Activated CD8-positive, alpha-beta memory T cell treated with anti-CD3 and anti-CD28 coated beads, Interleukin-2, amount 50 U/mL, for 1 hour (primary cell): ENCODE measurements around the gene ZNF764.
"Not testable (repeated sequence)": the region's sequence is repeated elsewhere in the genome, so short reads cannot be mapped to it uniquely, and the experiment has no call there.

Experiments
- DNase-seq: peaks from one replicate; pipeline ENCODE4 v3.0.0-alpha.2; 2020; ENCODE audit errors: extremely low read depth

Gene ZNF764

DNA sequence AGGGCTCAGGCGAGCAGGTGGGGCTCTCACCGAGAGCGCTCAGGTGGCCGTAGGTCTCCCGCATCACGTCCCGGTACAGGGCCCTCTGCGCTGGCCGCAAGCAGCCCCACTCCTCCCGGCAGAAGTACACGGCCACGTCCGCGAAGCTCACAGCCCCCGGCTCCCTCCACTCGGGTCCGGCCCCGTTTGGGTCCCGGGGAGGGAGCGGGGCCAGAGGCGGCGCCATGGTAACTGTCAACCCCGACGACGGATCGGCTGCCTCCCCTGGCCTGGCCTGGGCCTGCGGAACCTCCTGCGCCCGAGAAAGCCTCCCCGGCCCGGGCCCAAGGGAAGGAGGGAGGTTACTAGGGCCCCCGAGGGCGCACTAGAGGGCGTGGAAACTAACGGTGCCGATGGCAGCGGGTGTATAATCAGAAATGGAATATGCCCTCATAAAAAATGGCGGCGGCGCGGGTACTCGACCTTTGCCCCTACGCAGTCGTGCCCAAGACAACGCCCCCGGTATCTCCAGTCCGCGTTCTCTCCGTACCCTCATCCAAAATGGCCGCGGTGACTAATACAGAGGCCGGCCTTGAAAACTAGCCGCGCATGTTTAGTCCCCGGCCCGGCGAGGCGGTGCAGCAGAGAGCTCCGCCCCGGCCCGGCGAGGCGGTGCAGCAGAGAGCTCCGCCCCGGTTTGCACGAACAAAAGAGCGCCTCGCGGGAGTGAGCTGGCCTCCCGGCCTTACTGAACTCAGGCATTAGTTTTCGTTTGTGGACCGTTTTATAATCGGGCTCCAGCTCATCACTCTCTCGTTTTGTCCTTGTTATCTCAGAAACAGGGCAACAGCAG lies at the start of gene ZNF764:
ZNF764 (minus strand) TSS at position 418 of the 832 bp plus-strand sequence; CDS start at position 226, 192 bp downstream.
- peak; percentile 96 for DNase-seq

DNA sequence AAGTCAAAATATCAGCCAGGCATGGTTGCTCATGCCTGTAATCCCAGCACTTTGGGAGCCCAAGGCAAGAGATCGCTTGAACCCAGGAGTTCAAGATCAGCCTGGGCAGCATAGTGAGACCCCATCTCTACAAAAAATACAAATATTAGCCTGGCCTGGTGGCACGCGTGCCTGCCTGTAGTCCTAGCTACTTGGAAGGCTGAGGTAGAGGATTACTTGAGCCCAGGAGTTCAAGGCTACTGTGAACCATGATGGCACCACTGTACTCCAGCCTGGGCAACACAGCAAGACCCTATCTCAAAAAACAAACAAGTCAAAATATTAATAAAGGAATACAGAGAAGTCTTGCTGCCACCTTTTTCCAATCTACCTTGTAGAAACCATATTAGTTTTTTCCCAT lies 47.8 kb upstream of the ZNF764 start:
- DNase-seq = no peak

DNA sequence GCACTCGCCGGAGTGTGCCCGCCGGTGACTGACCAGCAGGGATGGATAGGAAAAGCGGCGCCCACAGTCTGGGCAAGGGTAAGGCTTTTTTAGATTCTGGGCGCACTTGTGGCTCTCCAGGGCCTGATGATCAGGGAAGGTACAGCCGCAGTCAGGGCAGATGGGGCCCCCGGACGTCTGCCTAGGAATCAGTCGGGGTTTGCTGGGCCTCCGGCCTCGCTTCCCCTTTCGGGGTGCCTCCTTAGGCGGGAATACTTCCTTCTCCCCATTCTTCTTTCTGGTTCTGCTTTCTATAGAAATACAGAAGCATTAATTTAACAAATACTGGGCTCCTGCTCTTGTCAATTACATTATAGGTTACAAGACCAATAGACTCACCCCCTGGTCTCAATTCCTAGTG lies 47.0 kb upstream of the ZNF764 start:
- no peak for DNase-seq

DNA sequence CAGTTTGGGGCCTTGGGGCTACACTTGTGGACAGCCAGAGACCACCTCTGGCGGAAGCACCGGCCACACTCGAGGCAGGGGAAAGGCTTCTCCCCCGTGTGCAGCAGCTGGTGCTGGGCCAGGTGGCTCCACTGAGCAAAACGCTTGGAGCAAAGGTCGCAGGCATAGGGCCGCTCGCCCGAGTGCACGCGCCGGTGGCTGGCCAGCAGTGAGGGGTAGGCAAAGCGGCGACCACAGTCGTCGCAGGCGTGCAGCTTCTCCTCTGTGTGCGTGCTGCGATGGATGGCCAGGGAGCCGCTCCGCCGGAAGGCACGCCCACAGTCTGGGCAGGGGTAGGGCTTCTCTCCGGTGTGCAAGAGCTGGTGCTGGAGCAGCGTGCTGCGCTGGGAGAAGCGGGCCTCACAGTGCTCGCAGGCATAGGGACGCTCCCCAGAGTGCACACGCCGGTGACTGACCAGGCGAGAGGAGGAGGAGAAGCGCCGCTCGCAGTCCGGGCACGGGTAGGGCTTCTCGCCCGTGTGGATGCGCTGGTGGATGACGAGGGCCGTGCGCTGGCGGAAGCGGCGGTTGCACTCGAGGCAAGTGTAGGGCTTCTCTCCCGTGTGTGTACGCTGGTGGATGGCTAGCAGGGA lies 46.3 kb upstream of the ZNF764 start:
- no peak for DNase-seq

DNA sequence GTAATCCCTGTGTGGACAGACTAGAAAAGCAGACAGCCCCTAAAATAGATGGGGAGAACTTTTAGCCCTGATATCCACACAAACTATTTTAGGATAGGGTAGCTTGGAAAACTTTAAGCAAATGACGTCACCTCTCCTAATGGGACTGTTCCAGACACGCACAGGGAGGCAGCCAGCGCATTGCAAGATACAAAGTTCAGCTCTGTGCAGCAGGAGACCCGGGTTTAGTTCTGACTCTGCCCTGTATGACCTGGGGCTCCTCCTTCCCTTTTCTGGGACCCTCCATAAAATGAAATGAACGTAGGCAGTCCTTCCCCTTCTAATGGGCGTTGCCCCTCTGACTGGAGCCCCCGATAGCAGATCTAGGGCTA lies 45.8 kb upstream of the ZNF764 start:
- no peak for DNase-seq

DNA sequence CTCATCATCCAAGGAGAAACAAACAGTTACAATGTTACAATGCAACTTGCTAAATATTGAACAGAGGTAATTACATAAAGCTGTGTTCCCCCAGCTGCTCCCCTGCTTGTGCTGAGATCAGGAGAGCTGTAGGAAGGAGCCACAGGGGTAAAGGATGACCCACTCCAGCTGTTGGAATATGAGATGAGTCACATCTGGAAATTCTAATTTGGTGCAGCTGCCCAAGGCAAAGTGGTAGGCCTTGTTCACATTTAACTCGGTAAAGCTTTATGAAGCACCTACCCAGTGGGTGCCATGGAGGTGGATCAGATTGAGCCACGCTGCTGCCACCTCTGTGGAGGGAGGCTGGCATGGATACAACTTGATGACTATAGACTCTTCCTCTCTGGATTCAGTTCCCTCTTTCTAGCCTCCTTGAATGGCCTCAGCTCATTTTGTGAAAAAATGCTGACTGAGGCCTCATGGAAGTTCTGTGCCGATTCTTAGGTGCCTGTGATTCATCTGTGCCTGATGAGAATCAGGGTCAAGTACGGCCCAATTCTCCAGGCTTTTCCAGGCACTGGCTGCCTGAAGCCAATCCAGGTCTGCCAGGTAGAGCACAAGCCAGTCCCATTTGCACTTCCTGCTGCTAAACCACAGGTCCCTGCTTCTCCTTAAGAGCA lies 44.6 kb upstream of the ZNF764 start:
- DNase-seq = no peak

- DNase-seq = no peak
Measured at GRCh38 chr16:30601966-30602365, 43.8 kb upstream of the ZNF764 start.

DNA sequence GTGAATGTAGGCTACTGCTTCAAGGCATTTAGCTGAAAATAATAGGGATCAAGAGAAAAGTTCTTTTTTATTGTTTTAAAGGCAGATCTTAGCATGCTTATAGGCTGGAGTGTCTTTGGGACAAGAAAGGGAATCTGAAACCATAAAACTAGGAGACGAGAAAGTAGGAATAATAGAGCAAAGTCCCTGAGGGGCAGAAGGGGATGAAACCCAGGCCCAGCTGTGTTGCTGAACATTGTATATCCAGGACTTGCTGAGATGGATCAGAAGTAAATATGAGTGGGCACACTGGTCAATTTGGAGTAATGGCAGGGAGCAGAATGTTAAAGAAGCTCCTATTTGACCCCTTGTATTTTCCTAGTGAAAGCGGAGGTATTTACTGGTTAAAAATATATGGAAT lies 42.8 kb upstream of the ZNF764 start:
- DNase-seq = no peak

GRCh38 chr16:30600215-30600614 lies 42.0 kb upstream of the ZNF764 start:
- no peak for DNase-seq

DNA sequence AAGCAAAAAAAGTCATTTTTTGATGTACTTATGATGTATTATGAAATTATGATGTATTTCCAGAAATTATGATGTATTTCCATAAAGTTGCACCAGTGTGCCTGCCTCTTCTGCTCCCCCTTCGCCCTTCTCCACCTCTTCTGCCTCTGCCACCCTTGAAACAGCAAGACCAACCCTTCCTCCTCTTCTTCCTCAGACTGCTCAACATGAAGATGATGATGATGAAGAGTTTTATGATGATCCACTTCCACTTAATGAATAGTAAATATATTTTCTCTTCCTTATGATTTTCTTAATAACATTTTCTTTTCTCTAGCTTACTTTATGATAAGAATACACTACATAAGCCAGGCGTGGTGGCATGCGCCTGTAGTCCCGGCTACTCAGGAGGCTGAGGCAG lies 34.7 kb upstream of the ZNF764 start:
- DNase-seq = no peak

- DNase-seq = not testable (repeated sequence)
Measured at GRCh38 chr16:30590869-30591268, 32.7 kb upstream of the ZNF764 start.

GRCh38 chr16:30589582-30589981 lies 31.4 kb upstream of the ZNF764 start:
- not testable (repeated sequence) for DNase-seq

DNA sequence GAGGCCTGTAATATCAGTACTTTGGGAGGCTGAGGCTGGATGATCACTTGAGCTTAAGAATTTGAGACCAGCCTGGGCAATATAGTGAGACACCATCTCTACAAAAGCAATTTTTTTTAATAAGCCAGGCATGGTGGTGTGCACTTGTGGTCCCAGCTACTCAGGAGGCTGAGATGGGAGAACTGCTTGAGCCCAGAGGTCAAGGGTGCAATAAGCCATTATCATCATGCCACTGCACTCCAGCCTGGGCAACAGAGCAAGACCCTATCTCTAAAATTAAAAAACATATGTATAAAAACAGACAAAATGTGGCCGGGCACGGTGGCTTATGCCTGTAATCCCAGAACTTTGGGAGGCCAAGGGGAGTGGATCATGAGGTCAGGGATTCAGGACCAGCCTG lies 30.5 kb upstream of the ZNF764 start:
- no peak for DNase-seq

DNA sequence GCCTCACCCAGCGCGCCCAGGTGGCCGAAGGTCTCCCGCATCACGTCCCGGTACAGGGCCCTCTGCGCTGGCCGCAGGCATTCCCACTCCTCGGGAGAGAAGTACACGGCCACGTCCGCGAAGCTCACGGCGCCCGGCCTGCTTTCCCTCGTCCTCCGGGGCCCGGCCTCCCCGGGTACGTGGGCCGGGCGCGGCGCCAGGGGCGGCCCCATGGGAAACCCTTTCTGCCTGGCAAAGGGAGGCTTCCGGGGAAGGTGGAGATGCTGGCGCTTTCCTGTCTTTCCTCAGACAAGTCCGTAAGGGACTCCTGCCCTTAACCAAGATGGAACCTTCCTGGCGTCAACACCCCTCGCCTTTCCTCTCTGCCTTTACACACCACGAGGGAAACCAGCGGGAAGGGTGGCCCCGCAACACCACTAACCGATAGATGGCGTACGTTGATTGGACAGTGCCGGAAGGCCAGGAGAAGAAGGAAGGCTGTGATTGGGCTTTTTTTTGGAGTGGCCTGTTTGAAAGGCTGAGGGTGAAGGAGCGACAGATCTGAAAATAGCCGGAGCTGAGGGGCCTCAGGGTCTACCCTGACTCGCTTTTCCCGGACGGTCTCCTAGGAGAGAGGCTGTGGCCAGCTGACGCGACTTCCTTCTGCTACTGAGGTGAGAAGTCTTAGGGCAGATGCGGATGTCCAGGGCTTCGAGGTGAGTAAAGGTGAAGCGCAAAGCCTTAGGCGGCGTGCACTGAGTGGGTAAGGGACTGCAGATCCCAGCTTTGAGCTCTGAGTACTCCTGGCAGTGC lies 27.4 kb upstream of the ZNF764 start, which contains the start of gene ZNF785:
ZNF785 (minus strand) TSS at position 298 of the 792 bp plus-strand sequence; CDS start at position 212, 86 bp downstream.
- peak; percentile 83 for DNase-seq

DNA sequence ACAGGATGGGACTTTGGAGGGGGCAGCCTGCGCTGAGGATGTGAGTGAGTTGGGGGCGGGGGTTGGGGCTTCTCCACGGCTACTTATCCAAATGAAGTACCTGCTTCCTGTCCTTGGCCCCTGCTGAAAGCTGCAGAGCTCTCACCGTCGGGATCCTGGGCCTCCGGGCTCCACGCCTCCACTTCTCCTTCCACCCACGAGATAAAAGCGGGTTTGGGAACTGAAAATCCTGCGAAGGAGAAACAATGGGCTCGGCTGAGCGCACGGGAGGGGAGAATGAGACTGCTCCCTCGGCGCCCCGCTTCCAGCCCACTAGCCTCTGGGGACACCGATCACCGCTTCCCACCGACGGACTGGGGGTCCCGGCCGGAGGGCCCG lies 26.8 kb upstream of the ZNF764 start:
- no peak for DNase-seq

- DNase-seq = no peak
Measured at GRCh38 chr16:30582611-30583340, 24.6 kb upstream of the ZNF764 start.

DNA sequence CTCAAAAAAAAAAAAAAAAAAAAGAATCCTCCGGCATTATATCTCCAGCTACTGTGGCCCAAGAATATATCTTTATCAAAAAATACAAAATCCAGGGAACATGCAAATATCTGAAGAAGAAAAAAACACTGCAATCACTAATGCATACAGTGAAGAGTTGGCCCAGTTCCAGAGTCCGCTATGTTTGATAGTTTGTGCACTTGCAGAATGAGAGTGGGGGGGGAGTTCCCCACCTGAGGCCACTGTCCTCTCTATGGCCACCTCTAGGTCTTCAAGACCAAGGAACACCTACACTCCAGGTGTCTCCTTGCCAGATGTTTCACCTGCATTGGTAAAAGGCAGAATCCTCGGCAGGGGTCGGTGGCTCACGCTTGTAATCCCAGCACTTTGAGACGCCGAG lies 23.3 kb upstream of the ZNF764 start:
- DNase-seq = no peak

GRCh38 chr16:30574678-30575077 lies 16.5 kb upstream of the ZNF764 start:
- no peak for DNase-seq

DNA sequence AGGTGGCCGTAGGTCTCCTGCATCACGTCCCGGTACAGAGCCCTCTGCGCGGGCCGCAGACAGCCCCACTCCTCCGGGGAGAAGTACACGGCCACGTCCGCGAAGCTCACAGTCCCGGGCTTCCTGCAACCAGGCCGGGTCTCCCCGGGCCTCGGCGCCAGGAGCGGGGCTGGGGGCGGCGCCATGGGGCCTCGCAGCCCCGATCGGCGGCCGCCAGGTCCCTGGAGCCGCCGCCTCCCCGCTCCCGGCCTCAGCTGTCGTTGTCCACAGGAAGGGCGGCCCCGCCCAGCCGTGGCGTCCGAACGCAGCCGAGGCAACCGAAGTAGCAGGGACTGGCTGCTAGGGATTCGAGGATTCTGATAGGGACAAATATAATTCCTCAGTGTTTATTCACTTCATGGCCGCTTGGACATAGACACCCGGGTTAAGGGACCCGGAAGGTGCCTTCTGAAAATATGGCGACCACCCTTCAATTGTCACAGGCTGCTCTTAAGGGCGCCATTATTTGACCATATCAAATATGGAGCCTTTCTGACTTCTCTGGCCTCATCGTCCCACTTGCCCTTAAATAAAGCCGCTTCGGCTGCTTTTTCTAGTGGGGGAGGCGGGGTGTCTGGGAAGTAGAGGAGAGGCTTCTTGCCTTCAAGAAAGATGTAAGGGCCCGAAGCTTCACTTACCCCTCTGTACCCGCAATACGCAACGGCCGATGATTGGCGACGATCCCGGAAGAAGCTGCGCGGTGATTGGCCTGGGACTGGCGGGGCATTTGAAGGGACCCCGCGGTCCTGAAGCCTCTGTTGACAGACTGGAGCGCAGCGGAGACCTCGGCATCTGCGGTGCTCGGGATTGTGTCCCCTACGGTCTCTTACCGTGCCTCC lies 13.5 kb upstream of the ZNF764 start, which contains the start of gene ZNF688:
ZNF688 (minus strand) TSS at position 270 of the 878 bp plus-strand sequence; CDS start at position 185, 85 bp downstream.
- peak; percentile 95 for DNase-seq
